Left lobe of liver (tissue), 2 donors: Measurements from ENCODE around the gene TTC29. TPM values are rescaled to one million over a fixed set of nuclear protein-coding genes. Genes with fewer than 3 reads are reported as not detected.

Source experiments
- ATAC-seq: fragments of 200-7000 bp; cut with Tn5 transposase; one replicate; pipeline ENCODE4 v1.9.1; 2020; ENCODE audit warnings: mild to moderate bottlenecking, moderate library complexity
- DNase-seq: peaks from one replicate; pipeline ENCODE4 v3.0.0-alpha.2; 2020; ENCODE audit warnings: low spot score
- total RNA-seq: library from RNA; stranded (reverse); gene quantifications from one replicate; pipeline ENCODE4 v1.2.1, GENCODE V29; 2021
- donor health status: DM: no; HTN: no; CAD: no; lungs with moderate emphysema.
- donor health status: DM: no; HTN: yes; CAD: no.

TTC29 gene, protein sequence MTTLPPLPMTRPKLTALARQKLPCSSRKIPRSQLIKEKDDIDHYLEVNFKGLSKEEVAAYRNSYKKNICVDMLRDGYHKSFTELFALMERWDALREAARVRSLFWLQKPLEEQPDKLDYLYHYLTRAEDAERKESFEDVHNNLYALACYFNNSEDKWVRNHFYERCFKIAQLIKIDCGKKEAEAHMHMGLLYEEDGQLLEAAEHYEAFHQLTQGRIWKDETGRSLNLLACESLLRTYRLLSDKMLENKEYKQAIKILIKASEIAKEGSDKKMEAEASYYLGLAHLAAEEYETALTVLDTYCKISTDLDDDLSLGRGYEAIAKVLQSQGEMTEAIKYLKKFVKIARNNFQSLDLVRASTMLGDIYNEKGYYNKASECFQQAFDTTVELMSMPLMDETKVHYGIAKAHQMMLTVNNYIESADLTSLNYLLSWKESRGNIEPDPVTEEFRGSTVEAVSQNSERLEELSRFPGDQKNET
- not detected for total RNA-seq

DNA sequence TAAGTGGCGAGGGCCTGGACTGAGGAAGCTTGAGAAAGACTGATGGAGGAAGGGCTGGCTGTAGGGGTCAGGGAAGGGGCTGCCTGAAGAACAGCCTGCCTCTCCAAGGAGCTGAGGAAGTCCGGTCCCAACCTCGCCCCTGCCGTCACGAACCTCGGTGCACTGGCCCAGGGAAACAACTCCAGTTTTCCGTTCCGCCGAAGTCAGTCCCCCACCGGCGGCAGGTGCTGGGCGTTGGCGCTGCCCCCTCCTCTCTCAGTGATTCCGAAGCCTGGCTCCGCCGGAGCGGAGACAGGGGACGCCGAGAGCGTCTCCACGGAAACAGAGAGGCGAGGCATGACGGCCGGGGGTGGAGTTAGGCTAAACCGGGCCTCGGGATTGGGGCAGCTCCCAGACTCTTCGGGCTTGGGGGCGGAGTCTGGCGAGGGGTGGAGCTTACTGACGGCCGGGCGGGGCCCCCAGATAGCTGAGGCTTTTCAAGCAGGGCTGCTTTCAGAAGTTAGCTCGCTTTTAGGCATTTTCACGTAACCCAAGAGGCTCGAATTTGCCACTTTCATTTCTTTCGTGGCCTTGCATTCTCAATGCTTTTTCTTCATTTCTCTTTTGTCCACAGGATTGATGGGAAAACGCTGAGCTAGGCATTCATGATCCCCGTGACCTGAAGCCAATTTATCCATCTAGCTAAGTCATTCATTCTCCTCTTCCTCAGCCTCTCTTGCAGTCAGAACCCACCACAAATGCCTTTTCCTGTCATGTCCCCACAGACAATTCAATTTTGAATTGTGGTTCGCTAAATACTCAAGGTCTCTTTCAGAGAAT, at the start of gene TTC29:
Gene TTC29, minus strand, starts transcription at position 309 of the 819 bp plus-strand sequence. CDS start 5,969 bp downstream, outside the sequence.
- ATAC-seq: peak; percentile 100
- peak; percentile 83 for DNase-seq

DNA sequence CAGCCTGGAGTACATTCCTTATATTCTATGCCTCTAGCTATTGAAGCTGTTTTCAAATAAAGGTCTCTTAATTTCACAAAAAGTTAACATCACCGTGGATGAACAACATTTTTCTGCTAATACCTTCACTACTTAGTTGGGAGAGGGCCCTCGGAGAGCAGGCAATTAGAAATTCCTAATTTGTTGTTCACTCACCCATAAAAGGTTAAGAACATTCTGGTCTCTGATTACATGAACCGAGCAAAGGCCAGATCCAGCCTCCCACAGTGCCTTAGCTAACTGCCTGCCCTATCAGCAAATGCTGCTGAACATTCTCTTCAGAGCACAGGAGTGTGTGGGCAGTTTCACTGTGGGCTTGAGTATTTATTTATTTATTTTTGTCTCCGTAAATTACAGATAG, 36.0 kb upstream of the TTC29 start:
- DNase-seq: no peak
- ATAC-seq: no peak

DNA sequence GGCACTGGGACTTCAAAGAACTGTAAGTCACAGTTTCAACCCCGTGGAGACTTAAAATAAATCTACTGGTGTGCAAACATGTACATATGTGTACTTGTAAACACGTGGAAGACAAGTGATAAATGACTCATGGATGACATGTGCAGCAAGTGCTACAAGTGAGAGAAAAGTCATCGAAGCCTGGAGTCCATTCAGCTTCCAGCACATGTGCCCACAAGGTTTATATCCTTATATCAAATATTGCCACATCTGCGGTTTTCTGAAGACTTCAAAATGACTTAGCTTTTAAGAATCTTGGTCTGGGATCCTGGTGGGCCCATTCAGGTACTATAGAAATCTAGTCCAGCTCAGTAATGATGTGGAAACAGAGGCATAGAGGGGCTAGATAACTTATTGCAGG, 33.0 kb upstream of the TTC29 start:
- ATAC-seq (no peak), DNase-seq (no peak)

DNA sequence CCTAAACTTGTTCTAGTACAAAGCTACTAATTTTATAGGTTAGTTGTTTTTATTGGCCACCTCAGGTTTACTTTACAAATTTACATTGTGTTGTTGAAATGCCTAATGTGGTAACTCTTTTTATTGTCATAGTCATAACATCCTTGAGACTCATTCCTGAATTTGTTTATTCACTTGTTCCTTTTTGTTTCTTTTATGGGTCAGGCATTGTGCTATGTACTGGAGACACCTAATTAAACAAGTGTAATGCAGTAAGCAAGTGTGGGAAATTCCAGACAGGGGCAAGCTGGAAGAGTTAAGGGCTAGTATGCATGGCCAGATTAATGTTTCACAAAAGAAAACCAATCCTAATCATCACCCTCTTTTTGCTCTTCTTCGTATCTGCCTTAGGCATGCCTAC, 30.5 kb upstream of the TTC29 start:
- ATAC-seq (no peak), DNase-seq (no peak)

DNA sequence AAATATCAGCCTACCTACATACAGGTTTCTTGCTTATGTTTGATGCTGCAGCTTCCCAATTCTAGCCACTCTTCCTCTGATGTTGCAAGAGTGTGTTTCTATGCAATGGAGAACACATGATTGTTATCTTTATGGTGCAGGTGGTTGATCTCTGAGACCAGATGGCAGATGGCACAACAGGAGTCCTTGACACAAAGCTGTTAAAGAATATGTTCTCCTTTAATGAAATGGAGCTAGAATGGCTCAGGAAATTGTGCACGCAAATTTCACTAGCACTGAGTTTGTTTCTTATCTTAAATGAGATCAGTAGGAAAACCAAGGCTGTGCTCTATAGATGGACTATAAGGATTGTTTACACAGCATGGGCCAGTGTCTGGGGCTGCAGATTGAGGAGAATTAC, 29.9 kb upstream of the TTC29 start:
- DNase-seq: no peak
- no peak for ATAC-seq

DNA sequence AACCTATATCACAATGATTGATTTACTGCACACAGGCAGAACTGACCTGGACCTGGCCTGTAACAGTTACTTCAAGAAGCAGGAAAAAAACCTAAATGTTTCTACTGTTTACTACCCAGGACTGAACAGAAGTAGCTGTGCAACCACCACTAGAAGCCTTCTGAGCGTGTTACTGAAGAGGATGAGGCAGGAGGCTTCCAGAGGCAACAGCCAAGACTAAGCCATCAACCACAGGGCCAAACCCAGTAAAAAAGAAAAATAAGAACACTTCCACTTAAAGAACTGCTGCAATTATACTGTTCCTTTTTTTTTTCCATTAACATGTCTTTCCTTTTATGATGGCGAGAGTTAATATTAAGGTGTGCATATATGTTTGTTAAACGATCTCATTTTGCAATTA, 29.4 kb upstream of the TTC29 start:
- ATAC-seq (no peak), DNase-seq (no peak)

DNA sequence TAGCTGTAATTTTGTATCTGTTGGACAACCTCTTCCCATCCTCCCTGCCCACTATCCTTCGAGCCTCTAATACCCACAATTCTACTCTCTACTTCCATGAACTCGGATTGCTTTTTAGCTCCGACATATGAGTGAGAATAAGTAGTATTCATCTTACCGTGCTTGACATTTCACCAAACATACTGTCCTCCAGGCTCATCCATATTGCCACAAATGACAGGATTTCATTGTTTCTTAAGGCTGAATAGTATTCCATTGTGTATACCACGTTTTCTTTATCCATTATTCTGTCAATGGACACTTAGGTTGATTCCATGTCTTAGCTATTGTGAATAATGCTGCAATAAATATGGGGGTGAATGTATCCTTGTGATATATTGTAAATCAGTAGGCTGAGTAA, 26.4 kb upstream of the TTC29 start:
- ATAC-seq: no peak
- no peak for DNase-seq

DNA sequence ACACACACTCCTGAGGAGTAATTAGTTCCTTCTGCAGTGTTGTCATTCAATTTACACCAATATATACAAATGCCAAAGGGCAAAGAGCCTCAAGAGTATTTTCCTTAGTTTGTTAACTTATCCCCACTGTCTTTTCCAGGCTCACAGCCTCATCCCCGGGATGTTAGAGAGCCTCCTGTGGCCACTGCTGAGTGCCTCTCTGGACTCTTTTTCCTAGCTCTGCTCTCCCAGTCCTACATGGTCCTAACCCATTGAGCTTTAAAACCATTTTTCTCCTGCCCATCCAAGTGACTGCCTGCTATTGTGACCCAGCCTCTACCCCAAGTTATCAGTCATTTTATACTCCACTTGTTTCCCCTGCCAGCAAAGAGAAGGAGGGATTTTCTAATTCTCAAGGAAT, 23.5 kb upstream of the TTC29 start:
- ATAC-seq: no peak
- no peak for DNase-seq

DNA sequence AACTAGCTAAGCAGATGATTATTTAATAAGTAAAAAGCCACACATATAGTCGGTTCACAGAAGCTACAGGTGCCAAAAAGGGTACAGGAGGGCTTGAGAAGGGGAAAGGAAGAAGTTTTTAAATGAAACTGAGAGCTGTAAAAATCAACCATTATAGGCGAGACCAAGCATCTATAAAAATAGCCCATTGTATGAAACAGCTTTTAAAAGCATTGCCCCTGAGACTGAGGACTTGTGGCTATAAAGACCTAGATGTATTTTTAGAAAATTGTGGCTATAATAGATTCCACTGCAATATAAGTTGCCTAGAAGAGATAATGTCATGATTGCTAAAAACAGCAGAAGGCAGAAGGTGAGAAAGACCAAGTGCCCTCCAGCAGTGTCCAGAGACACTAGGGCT, 15.0 kb upstream of the TTC29 start:
- DNase-seq: no peak
- ATAC-seq: no peak

DNA sequence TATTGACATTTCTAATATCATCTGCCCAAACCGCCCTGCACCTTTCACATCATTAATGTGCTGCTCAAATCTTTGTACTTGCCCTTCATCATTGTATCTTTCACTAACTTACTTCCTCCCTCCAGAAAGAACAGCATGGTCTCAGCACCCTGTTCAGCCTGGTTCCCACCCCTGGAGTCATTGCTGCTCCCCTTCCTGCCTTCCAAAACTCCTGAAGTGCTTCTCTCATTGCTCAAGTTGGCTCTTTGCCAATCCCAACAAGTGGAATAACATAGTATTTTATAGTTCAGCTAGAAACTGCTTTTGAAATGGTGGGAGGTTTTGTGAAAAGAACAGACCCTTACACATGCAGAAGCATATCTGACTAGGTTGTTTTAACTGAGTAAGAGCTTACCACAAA, 14.0 kb upstream of the TTC29 start:
- ATAC-seq (no peak), DNase-seq (no peak)

DNA sequence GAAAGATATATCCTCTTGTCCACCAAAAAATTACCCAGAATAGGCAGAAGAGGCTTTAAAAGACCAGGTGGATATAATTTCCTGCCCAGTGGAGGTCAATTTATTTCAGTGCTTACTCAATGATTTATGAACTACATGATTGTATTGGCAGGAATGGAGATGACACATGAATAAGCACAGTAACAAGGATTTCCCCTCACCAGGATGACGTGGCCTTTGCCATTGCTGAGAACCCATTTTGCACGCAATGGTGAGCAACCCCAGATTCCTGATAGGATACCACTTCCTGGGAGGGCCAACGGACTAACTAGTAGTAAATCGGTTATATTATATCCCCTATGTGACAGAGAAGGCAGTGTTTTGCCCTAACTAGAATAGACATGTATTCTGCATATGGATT, 11.6 kb upstream of the TTC29 start:
- no peak for DNase-seq
- ATAC-seq: no peak

DNA sequence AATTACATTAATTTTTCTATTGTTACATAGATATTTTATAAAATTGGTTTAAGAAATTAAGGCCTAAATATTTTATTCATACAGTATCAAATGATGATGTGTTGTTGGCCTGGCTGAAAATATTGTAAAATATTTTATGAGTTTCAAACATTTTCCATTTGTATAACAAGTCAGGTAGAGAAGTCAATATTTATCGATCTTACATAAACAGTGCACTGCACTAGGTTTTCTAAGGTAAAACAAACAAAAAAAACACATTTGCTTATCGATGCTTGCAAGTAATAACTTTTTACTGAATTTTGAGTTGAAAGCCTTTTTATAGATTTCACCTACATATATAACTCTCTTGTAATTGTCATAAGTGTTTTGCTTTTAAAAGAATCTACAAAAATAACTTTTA, 7.2 kb upstream of the TTC29 start:
- ATAC-seq (no peak), DNase-seq (no peak)

DNA sequence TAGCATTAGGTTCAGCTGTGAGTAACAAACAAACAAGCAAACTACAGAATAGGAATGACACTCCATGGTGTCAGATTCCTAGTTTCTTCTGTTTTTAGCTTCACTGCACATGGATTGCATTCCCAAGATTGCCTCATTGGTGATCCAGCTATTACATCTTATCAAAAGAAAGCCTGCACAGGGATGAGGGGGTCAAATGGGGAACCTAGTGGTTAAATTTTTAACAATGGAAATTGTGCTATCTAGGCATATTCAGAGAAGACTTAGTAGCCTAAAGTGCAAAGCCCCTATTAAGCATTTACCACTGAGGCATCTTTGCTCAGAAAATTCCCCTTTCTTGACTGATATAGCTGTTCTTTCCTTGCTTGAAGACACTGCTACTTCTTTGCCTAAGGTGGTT, 3.9 kb upstream of the TTC29 start:
- ATAC-seq (no peak), DNase-seq (no peak)

DNA sequence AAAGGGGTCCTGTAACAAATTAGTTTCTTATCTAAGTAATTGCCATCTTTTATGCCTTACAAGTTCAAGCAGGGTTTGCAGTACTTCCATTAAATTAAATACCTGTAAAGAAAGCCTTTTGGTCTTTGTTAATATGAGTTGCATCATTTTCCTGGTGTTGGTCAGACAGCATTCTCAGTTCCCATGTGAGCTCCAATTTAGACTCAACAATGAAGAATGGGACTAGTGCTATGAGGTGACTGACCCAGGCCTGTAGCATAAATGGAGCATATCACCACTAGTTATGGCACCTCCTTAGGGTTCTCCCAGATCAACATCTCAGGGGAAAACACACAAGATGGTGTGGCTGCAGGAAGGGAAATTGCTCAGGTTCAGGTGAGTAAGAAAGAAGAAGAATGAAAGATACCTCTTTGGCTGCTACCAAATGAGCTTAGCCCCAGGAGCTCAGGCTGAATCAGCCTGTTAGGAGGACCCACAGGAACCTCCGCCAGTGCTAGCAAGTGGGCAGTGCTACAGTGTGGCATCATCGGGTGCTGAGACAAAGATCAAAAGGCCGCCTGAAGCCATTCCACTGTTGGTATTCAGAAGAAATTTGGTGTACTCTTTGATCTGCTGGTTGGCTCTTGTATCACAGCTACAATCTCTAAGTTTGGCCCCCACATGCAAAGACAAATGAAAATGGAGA, 1.8 kb downstream of the TTC29 start:
- DNase-seq: no peak
- no peak for ATAC-seq

DNA sequence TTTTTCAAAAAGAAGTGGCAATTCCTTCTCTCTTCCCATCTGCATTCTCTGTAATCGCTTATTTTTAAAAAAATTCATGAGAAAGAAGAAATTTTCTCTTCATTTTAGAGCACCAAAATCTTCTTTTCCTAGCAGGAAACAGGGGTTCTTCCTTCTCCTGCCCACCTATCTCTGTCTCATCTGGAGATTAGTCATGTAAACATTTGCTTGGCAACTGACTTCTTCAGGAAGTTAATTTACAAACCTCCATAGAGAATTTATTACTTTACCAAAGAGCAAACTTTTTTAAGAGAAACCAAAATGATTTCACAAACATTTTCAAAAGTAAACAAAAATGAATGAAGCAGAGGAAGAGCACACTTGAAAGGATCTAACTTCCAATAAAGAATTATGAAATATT, 13.5 kb downstream of the TTC29 start:
- ATAC-seq: no peak
- DNase-seq: no peak

DNA sequence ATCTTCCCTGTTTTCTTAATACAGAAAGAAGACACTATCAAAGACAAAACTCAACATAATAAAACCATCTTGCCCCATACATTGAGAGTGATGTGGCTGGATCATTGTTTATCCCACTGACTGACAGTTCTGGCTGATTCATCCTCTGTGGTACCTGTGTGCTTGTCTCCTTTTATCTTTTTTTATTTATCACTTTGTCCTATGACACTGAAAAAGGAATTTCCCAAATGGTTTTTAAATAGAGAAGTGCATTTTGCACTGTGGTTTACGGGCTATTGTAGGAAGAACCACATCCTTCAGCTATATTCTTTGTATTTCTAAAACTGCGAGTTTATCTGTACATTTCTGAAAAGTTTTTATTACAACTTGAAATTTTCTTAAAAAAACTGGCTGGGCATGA, 15.0 kb downstream of the TTC29 start:
- DNase-seq (no peak), ATAC-seq (no peak)

DNA sequence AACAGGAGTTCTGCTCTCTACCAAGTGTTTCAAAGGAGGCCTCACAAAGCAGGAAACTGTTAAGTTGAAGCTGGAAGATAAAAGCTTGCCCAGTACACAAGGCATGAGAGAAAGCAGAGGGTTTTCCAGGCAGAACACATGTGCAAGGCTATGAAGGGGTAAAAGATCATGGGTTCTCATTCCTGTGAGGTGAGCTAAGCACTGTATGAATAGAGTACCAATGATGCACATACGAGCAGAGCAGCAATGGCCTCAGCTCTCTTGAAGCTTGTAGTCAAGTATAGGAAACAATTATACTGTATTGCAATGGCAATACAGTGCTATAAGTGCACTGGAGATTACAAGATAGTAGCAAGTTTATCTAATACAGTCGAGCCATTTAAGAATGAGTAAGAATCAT, 18.0 kb downstream of the TTC29 start:
- ATAC-seq: no peak

DNA sequence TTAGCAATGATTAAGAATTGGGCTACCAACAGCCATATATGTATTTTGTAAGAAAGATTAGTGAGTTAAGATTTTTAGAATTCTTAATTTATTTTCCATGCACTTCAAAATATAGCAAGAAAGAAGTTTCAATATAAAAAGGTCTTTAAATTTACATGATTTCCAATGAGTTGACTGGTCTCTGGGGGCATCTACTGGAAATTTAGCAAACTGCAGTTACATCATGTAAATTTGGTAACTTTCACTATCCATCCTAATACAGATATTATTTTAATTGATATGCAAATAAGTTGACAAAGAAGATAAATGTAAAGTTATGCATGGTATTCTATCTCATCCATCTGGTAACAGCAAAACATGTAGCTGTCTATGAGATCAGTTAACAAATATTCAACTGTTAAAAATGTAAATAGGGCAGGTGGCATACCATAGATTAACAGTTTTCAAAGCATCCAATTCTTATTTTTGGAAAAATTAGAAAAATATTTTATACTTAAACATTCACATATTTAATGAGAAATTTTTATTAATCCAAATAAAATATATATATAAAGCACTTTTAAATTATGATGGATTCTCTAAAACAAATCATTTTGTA, 29.1 kb downstream of the TTC29 start:
- ATAC-seq: peak; percentile 69
- DNase-seq: no peak

More for the DNA sequence above, 18.0 kb downstream of the TTC29 start:
- DNase-seq: no peak

DNA sequence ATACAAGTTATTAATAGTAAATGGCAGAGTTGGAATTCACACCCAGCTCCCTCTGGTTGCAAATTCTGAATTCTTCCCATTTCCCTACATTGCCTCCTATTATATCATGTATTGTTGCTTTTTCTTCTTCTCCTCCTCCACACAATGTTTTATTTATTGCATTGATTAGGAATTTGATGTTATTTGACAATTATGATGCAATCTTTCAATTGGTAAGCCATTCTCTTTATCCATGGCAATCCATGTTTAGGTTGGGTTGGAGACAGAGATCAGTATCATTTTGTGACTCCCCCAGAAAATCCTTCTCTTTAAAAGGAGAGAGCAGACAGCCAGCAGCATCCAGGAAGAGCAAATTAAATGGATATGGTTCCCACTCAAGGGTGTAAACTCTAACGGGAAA, 30.5 kb downstream of the TTC29 start:
- ATAC-seq: no peak
- DNase-seq: no peak

DNA sequence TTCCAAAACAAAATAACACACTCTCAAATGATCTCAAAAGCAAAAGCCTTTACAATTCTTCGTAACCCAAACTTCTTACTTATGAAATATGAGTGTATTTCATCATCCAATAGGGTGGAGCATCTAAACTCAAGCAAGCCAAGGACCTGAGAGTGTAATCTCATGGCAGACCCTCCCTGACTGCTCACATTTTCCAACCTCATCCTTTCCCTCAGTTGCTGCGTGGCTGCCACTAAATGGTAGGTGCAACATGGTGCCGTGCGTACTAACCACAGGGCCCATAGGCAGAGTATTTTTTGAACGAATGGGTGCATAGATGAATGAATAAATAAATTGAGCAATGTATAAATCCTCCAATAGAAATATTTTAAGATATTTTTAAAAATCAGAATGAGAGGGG, 45.4 kb downstream of the TTC29 start:
- DNase-seq (no peak), ATAC-seq (no peak)

DNA sequence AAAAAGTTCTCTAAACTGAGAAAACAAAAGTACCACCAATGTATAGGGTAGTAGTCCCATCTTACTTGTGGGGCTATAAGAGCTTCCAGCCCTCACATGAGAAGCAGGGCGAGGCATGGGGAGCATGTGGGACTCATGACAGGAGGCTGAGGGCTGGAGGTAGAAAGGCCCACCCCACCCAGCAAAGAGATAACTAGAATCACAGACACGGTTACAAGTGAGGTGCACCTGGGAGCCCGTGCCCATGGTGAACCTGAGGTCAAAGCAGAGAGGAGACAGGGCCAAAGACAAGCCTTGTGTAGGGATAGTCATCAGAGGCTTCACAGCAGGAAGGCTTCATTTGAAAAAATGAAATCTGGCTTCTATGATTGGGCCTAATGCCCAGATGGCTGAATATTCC, 55.4 kb downstream of the TTC29 start:
- DNase-seq: no peak
- no peak for ATAC-seq
